ENCODE data around the gene KIF2A.
A peak's percentile ranks its signal among the peaks of the same experiment; 100 is the strongest.
"Not testable (repeated sequence)": the region's sequence is repeated elsewhere in the genome, so short reads cannot be mapped to it uniquely, and the experiment has no call there.

KIF2A gene

GRCh38 chr5:62305715-62306322, at the start of gene KIF2A:
Gene KIF2A, plus strand, starts transcription at chr5:62306206. Its CDS starts 267 bp downstream, at chr5:62306473.
- DNase-seq = peak; percentile 75

GRCh38 chr5:62257020-62257367, 49.0 kb upstream of the KIF2A start:
- no peak for DNase-seq

GRCh38 chr5:62258654-62259053, 47.4 kb upstream of the KIF2A start:
- DNase-seq = no peak

- DNase-seq = no peak
Measured at GRCh38 chr5:62259699-62260250, 46.2 kb upstream of the KIF2A start.

DNA sequence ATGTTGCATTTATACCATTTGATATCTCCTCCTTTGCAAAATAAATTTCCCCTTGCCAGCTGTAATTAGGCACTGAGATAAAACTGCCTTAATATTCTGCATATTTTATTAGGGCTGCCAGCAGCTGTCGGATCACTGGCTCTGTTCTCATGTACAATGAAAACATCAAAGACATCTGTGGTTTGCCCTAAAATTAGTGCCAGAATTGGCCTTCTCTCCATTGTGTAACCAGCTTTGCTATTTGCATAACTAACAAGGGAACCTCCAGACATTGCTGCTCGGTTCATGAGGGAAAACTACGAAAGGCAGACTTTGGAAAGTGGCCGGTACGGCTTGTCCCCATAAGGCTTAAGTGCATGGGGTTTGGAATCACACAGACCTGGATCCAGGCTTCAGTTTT, 45.5 kb upstream of the KIF2A start:
- DNase-seq = no peak

DNA sequence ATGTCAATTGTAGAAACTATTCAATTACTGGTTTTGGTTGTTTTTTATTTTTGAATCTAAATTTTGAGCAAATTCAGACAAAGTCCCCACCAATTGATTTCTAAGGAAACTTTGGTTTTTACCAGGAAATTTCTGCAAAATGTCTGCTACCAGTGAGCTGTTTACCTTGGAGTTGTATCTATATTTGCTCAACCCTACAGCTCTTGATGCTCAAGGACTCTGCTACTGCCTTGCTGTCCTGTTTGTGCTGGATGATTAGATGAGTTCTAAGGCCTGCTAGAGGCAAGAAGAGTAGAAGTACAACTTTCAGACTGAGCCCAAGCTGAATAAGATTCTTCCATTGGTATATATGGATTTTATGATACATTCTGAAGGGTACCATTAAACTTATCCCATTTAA, 42.6 kb upstream of the KIF2A start:
- no peak for DNase-seq

GRCh38 chr5:62265648-62266112, 40.3 kb upstream of the KIF2A start:
- no peak for DNase-seq

DNA sequence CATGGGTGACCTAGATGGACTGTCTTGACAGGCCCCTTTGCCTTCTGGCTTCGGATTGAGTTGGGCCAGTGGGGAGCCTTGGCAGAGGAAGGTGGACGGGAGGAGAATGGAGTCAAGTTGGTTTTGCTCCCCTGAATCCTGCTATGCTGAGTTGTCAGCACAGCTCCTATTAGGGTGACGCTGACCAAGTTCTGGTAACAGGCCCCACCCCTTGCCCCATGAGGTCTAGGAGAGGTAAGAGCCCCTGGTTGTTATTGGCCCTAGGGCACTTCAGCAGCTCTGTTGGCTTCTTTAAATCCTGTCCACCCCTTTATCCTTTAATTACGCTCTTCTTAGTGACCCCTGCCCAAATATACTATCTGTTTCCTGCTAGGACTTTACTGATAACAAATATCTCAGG, 39.4 kb upstream of the KIF2A start:
- no peak for DNase-seq

DNA sequence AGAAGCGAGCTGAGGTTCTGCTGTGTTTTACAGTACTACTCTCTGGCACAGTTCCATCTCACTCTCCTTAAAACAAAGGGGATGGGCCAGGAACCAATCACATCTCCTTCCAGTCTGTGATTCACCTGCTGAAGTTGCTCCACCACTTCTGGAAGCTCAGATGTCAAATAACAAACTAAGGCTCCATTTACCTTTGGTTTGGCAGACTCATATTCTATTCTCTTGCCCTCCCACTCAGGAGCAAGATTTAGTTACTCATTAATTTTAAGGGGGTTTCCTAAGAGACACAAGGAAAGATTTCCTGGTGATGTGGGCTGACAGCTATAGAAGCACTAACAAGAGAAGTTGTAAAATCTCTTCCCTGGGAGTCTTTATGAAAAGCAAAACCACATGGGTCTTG, 37.8 kb upstream of the KIF2A start:
- no peak for DNase-seq

DNA sequence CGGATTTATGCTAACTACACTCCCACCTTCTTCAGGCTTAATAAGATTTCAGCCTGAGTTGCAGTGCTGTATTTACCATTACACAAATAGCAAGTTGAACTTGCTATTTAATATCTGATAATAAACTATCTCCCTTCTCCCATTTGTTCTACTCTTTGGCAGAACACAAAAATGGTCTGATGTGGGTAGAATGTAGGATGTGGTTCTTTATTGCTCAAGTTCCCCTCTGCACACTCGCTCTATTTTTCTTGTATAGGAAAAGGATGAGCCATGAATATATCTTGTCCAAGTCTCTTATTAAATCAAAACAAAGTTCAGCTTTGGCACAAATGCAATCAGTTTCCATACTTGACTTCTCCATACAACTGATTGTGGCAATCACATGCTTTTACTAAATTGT, 37.2 kb upstream of the KIF2A start:
- DNase-seq = no peak

DNA sequence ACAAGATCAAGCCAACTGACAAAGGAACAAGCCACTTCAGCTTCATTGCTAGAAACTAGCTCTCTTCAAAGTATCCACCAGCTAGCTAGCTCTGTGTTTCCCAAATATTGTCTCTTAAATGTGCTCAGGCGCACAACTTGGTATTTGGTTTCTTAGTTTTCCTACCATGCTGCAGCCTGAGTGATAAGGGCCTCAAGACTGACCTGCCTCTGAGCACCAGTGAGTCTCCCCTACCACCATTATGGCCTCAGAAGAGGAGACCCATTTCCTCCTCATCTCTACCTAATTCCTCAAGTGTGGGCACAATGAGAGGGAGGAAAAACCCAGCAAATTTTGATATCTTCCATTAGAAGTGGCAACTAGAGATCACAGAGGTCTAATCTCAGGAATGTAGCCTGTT, 34.6 kb upstream of the KIF2A start:
- no peak for DNase-seq

GRCh38 chr5:62271870-62272269, 34.1 kb upstream of the KIF2A start:
- DNase-seq = no peak

DNA sequence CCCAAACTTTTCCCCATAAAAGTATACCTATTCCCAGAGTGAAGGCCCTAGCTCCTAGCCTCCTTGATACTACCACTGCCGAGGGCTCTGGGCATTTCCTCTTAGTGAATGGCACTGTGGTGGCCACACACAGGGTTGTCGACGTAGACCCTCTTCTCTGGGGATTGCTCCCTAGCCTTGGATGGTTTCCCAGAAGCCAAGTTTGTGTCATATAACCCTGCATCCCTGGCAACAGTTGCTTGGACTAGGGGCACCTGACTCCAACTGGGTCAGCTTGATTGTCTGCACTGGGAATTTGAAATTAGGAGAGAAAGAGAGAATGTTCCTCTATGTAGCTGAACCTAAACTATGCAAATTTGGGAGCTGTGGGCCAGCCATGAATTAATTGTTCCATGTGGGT, 32.3 kb upstream of the KIF2A start:
- no peak for DNase-seq

DNA sequence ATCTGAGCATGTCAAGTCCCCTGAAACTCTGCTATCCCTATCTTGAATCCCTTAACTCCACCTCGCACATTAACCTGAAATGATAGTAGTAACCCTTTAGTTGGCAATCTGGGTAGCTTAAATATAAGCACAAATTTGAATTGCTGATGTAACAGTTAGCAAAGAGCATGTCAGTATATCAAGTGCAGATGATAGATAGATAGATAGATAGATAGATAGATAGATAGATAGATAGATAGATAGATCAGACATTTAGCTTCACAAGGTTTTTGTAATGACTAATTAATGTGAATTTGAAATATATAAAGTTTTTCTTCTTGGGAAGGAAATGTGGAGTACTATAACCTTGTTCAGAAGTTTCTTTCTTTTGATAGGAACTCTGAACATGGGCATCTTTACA, 30.4 kb upstream of the KIF2A start:
- DNase-seq = no peak

DNA sequence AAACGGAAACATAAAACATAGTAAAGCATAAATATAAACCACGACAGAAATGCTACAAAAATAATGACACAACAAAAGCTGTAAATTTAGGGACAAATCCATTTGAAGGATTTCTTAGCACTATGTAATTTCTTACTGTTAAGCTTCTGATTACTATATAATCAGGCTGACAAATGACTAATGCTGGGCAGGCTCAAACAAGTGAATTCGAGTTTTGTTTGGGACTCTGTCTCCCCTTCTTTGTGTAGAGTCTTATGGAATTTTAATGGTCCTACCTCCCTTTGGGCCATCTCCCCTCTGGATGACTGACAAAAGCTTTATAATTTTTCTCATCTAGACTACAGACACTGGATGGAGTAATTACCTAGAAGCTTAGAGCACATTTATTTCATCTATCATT, 24.6 kb upstream of the KIF2A start:
- no peak for DNase-seq

GRCh38 chr5:62282064-62282463, 23.9 kb upstream of the KIF2A start:
- DNase-seq = no peak

DNA sequence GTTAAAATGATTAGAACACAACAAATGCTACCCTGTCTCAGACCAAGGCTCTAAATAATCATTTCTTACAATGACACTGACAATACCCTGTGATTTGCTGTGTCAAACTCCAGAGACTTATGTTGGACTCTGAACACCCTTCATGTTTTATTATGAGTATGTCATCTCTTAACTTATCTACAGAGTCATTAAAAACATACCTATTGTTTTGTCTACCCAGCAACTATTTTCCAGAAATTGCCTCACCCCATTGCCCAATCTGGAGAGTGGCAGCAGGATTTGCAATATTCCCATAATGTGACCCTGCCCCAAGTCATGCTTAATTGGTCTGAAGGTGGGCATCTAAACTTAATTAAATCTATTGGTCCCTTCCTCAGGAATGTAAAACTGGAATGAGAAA, 23.0 kb upstream of the KIF2A start:
- no peak for DNase-seq

DNA sequence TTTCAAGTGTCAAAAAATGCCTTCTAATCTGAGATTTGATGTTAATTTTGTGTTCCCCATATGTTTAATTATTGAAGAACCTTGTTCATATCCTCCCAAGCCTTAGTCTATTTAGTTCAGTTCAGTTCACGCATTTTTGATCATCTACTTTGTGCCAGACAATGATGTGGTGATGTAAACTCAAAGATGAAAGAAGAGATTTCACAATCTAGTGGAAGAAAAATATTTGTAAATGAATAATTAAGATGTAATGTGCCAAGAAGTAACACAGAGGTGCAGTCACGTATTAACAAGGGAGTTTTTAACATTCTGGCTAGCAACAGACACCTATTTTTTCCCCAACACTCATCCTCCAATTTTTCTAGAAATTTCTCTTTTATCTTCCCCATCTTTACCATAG, 22.1 kb upstream of the KIF2A start:
- DNase-seq = no peak

GRCh38 chr5:62284946-62285891, 20.8 kb upstream of the KIF2A start:
- DNase-seq = no peak

DNA sequence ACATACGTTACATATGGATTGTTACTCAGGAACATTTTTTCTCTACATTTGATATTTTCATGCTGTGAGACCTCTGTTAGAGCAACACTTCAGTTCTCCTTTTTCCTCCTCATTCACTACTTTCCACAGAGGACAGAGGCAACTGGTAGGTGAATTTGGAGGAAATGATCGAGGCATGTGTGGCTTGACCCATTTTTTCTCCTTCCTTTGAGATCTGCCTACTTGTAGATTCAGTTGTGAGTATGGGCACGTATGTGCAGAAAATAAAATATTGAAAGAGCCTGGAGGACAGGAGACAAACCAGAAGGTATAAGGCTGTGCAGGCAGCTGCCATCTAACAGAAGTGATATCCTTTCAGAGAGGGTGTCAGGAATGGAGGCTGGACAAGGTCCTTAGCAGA, 19.2 kb upstream of the KIF2A start:
- DNase-seq = no peak

- no peak for DNase-seq
Measured at GRCh38 chr5:62287237-62287636, 18.8 kb upstream of the KIF2A start.

- no peak for DNase-seq
Measured at GRCh38 chr5:62288118-62288517, 17.9 kb upstream of the KIF2A start.

DNA sequence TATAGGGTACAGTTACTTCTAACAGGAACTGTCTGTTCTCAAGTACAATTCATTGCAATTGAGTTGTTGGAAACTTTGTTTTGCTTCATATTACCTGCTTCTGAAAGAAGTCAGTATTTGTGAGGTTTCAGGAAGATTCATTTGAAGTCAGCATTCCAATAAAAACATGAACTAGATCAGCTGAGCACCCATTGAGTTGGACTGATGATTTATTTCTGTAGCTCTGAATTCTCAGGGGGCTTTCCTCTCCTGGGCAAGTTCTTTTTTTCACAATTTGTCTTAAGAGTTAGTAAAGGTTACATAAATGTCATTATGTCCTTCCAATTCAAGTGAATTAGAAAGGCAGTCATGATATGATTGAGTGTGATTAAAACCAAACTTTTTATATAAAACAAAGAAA, 16.2 kb upstream of the KIF2A start:
- DNase-seq = no peak

DNA sequence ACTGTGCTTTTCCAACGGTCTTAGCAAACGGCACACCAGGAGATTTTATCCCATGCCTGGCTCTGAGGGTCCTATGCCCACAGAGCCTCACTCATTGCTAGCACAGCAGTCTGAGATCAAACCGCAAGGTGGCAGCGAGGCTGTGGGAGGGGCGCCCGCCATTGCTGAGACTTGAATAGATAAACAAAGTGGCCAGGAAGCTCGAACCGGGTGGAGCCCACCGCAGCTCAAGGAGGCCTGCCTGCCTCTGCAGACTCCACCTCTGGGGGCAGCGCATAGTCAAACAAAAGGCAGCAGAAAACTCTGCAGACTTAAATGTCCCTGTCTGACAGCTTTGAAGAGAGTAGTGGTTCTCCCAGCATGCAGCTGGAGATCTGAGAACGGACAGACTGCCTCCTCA, 14.2 kb upstream of the KIF2A start:
- DNase-seq = not testable (repeated sequence)

All from NCI-H2227 treated with DMSO at 0.1 percent for 48 hours (cell line).